ENCODE results near the gene NTHL1. TPM values are rescaled to one million over a fixed set of nuclear protein-coding genes. Genes with fewer than 3 reads are reported as not detected.

NTHL1 gene
- total and polyA plus RNA-seq, 2 of the 8 experiments (the other 6 are each of a cell fraction or from before 2014, with no cell fraction given): 70.9 to 150 TPM

DNA sequence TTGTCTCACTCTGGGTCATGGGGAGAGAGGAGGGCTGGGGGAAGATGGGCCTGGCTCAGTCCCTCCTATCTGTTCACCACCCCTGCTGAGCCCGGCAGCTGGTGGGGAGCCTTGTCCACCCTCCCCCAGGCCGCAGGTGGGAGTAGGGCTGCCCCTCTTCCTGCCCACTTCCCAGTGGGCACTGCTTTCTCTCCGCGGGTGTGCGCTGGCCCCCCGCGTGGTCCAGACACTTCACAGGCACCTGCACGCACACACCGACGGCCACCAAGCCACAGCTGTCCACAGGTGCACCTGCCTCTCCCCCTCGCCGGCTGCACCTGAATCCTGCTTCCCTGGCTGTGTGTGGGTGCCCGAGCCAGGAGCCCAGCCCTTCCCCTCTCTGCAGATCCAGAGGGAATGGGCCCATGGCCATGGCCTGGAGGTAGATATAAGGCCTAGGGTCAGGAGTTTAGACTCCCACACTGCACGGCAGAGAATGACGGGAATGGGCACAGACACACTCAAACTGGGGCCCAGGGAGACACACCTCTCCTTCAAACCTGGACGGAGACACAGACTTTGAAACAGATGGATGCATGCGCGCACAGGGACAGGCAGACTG lies 18.9 kb downstream of the NTHL1 start (continued):
- TF ChIP-seq, protein P1, sequence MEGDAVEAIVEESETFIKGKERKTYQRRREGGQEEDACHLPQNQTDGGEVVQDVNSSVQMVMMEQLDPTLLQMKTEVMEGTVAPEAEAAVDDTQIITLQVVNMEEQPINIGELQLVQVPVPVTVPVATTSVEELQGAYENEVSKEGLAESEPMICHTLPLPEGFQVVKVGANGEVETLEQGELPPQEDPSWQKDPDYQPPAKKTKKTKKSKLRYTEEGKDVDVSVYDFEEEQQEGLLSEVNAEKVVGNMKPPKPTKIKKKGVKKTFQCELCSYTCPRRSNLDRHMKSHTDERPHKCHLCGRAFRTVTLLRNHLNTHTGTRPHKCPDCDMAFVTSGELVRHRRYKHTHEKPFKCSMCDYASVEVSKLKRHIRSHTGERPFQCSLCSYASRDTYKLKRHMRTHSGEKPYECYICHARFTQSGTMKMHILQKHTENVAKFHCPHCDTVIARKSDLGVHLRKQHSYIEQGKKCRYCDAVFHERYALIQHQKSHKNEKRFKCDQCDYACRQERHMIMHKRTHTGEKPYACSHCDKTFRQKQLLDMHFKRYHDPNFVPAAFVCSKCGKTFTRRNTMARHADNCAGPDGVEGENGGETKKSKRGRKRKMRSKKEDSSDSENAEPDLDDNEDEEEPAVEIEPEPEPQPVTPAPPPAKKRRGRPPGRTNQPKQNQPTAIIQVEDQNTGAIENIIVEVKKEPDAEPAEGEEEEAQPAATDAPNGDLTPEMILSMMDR (IDR thresholded peaks at IDR 0.05; ENCODE audit: control extremely low read depth in 1 of 3, insufficient read depth in 1 of 3, low read depth in 1 of 3, low read length in 3 of 3): no peak
- no peak for TF ChIP-seq CTBP2 (IDR thresholded peaks at IDR 0.05; ENCODE audit: borderline replicate concordance, insufficient read depth, insufficient read length, low read length)
- TF ChIP-seq, protein P2, sequence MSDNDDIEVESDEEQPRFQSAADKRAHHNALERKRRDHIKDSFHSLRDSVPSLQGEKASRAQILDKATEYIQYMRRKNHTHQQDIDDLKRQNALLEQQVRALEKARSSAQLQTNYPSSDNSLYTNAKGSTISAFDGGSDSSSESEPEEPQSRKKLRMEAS (IDR thresholded peaks at IDR 0.05): no peak
- no peak for TF ChIP-seq KDM4A (IDR thresholded peaks at IDR 0.05; ENCODE audit: low read depth, low read length, severe bottlenecking)
- no peak for TF ChIP-seq MAFK (IDR thresholded peaks at IDR 0.05; ENCODE audit: low read depth, low read length)
- TF ChIP-seq RXRA (IDR thresholded peaks at IDR 0.05; ENCODE audit: insufficient read depth, low read depth, low read length): no peak
- no peak for TF ChIP-seq ATF2 (IDR thresholded peaks at IDR 0.05; ENCODE audit: low read length)
- TF ChIP-seq SRF (IDR thresholded peaks at IDR 0.05; ENCODE audit: low read depth, low read length): no peak
- no peak for TF ChIP-seq POLR2A (IDR thresholded peaks at IDR 0.05; ENCODE audit: control extremely low read depth in 1 of 2, low read depth in 2 of 2, low read length in 2 of 2)

Measured in H1 (cell line).